Spleen (tissue), 7 donors: Measurements from ENCODE around the gene MTMR11.

Experiments
- POLR2A ChIP-seq, 3 donors: fragments of 450-650 bp; IDR thresholded peaks; one replicate each; pipeline ENCODE4 v1.5.1; 2017; ENCODE audit warnings: antibody characterized with exemption in 3 of 3, mild to moderate bottlenecking in 1 of 3
- POLR2AphosphoS5 ChIP-seq, 3 donors: sonication (generic); formaldehyde crosslinking; IDR thresholded peaks; one replicate each; pipeline ENCODE4 v1.5.1; 2017; ENCODE audit warnings: antibody characterized with exemption in 3 of 3
- TF ChIP-seq, protein P1 (sequence below), 11 experiments: fragments of 200-600 bp in 7 of 11; fragments of 450-650 bp in 4 of 11; sonication (generic) in 4 of 11; IDR thresholded peaks in 8 of 11; conservative IDR thresholded peaks in 3 of 11; 1 replicate in 7 of 11; 2 replicates in 4 of 11; pipeline versions ENCODE4 v1.4.0 to v1.8.0; 2016 to 2021; ENCODE audit warnings: antibody characterized with exemption in 11 of 11, inconsistent platforms in 4 of 11, mild to moderate bottlenecking in 1 of 11
- donor health status: DM: no; HTN: no; CAD: no; lungs with moderate emphysema.
- donor health status: DM: no; HTN: no; CAD: no.
- donor health status: DM: no; HTN: no; CAD: no.

GRCh38 chr1:149896575-149896974, 40.1 kb downstream of the MTMR11 start:
- TF ChIP-seq, protein P1, sequence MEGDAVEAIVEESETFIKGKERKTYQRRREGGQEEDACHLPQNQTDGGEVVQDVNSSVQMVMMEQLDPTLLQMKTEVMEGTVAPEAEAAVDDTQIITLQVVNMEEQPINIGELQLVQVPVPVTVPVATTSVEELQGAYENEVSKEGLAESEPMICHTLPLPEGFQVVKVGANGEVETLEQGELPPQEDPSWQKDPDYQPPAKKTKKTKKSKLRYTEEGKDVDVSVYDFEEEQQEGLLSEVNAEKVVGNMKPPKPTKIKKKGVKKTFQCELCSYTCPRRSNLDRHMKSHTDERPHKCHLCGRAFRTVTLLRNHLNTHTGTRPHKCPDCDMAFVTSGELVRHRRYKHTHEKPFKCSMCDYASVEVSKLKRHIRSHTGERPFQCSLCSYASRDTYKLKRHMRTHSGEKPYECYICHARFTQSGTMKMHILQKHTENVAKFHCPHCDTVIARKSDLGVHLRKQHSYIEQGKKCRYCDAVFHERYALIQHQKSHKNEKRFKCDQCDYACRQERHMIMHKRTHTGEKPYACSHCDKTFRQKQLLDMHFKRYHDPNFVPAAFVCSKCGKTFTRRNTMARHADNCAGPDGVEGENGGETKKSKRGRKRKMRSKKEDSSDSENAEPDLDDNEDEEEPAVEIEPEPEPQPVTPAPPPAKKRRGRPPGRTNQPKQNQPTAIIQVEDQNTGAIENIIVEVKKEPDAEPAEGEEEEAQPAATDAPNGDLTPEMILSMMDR (IDR thresholded peaks at IDR 0.05 in 8 of 11, conservative IDR thresholded peaks at IDR 0.05 in 3 of 11), result no peak
- TF ChIP-seq POLR2A (IDR thresholded peaks at IDR 0.05), result no peak
- TF ChIP-seq POLR2AphosphoS5 (IDR thresholded peaks at IDR 0.05), result no peak
